NB4 (cell line): ENCODE measurements around the gene ITGB8.

Experiments used
- CTCF ChIP-seq: IDR thresholded peaks from one replicate; pipeline ENCODE4 v1.5.1; 2012; ENCODE audit warnings: low read depth, low read length
- MAX ChIP-seq: IDR thresholded peaks from 2 replicates; pipeline ENCODE4 v1.6.1; 2011; ENCODE audit warnings: low read depth, low read length
- POLR2A ChIP-seq: IDR thresholded peaks from 2 replicates; pipeline ENCODE4 v1.6.1; 2011; ENCODE audit warnings: mild to moderate bottlenecking; ENCODE audit not compliant: insufficient read length; ENCODE audit errors: extremely low read depth

GRCh38 chr7:20430664-20431063, 100.0 kb downstream of the ITGB8 start:
- no peak for TF ChIP-seq CTCF
- no peak for TF ChIP-seq POLR2A
- TF ChIP-seq MAX = no peak
